GM18505 (cell line): ENCODE data around the gene RBPJ.

ENCODE experiments used
- ATAC-seq: cut with Tn5 transposase; IDR thresholded peaks from one replicate; pipeline ENCODE4 v1.9.1; 2021; ENCODE audit not compliant: unreplicated experiment
- POLR2A ChIP-seq: IDR thresholded peaks from 4 replicates; pipeline ENCODE4 v1.6.1; 2011; ENCODE audit warnings: borderline replicate concordance; ENCODE audit not compliant: insufficient read depth, insufficient read length; ENCODE audit errors: extremely low read depth

The RBPJ gene

GRCh38 chr4:26418850-26419249 is 98.0 kb downstream of the RBPJ start:
- ATAC-seq = no peak
- TF ChIP-seq POLR2A = no peak

GRCh38 chr4:26420438-26420837 is 99.6 kb downstream of the RBPJ start:
- ATAC-seq = no peak
- TF ChIP-seq POLR2A = no peak

- ATAC-seq = no peak
These were observed 100.1 kb downstream of the RBPJ start for GRCh38 chr4:26420913-26421312.

GRCh38 chr4:26424153-26424552 is 103.3 kb downstream of the RBPJ start:
- no peak for TF ChIP-seq POLR2A
- ATAC-seq = no peak

More at GRCh38 chr4:26420913-26421312, 100.1 kb downstream of the RBPJ start:
- TF ChIP-seq POLR2A = no peak

- no peak for TF ChIP-seq POLR2A
- no peak for ATAC-seq
These were observed 104.0 kb downstream of the RBPJ start for GRCh38 chr4:26424838-26425237.

GRCh38 chr4:26425953-26426352 is 105.1 kb downstream of the RBPJ start:
- no peak for ATAC-seq
- TF ChIP-seq POLR2A = no peak

- no peak for TF ChIP-seq POLR2A
- ATAC-seq = no peak
These were observed 106.1 kb downstream of the RBPJ start for GRCh38 chr4:26426892-26427291.

GRCh38 chr4:26429910-26430309 is 109.1 kb downstream of the RBPJ start:
- no peak for TF ChIP-seq POLR2A

GRCh38 chr4:26431461-26432180 is 110.8 kb downstream of the RBPJ start:
- no peak for TF ChIP-seq POLR2A
- no peak for ATAC-seq

More at GRCh38 chr4:26429910-26430309, 109.1 kb downstream of the RBPJ start:
- no peak for ATAC-seq

GRCh38 chr4:26432419-26432818 is 111.6 kb downstream of the RBPJ start:
- ATAC-seq = no peak
- TF ChIP-seq POLR2A = no peak

GRCh38 chr4:26433556-26433955 is 112.7 kb downstream of the RBPJ start:
- ATAC-seq = no peak

GRCh38 chr4:26434030-26434639 is 113.3 kb downstream of the RBPJ start:
- ATAC-seq = no peak
- TF ChIP-seq POLR2A = no peak

More at GRCh38 chr4:26433556-26433955, 112.7 kb downstream of the RBPJ start:
- TF ChIP-seq POLR2A = no peak

- no peak for TF ChIP-seq POLR2A
These were observed 120.3 kb downstream of the RBPJ start for GRCh38 chr4:26441102-26441501.

GRCh38 chr4:26441771-26442170 is 121.0 kb downstream of the RBPJ start:
- ATAC-seq = no peak
- no peak for TF ChIP-seq POLR2A

More at GRCh38 chr4:26441102-26441501, 120.3 kb downstream of the RBPJ start:
- no peak for ATAC-seq

- ATAC-seq = no peak
These were observed 126.6 kb downstream of the RBPJ start for GRCh38 chr4:26447378-26447777.

GRCh38 chr4:26450418-26450817 is 129.6 kb downstream of the RBPJ start:
- no peak for ATAC-seq
- TF ChIP-seq POLR2A = no peak

More at GRCh38 chr4:26447378-26447777, 126.6 kb downstream of the RBPJ start:
- no peak for TF ChIP-seq POLR2A
